PC-9 (cell line): ENCODE measurements around the gene CASP4. TPM values are rescaled to one million over a fixed set of nuclear protein-coding genes. Genes with fewer than 3 reads are reported as not detected.

Experiments used
- BruUV-seq: library from RNA; stranded (reverse); fragments of 400-500 nt; replicated peaks from 2 replicates; lab custom pipeline; 2021; lab: Mats Ljungman, UMichigan
- CTCF ChIA-PET: fragments of 300-600 bp; sonication (Branson Sonifier 250); formaldehyde crosslinking; loops from one replicate; lab custom pipeline; 2022; ENCODE audit warnings: antibody characterized with exemption; lab: Charles Lee
- POLR2A ChIA-PET: fragments of 300-600 bp; sonication (Branson Sonifier 250); formaldehyde crosslinking; loops from one replicate; lab custom pipeline; 2022; ENCODE audit warnings: antibody characterized with exemption; ENCODE audit not compliant: unreplicated experiment; lab: Charles Lee
- DNase-seq, 2 experiments: peaks; one replicate each; pipeline versions ENCODE4 v3.0.0 to v3.0.0-alpha.2; 2015 to 2022; ENCODE audit warnings: mixed read lengths in 1 of 2
- H2AFZ ChIP-seq: fragments of 200-600 bp; sonication (generic); 2 replicates; pipeline ENCODE4 v1.8.1; 2017; ENCODE audit warnings: antibody characterized with exemption
- H3F3A ChIP-seq: fragments of 200-600 bp; sonication (generic); 2 replicates; pipeline ENCODE4 v1.8.1; 2017; ENCODE audit warnings: antibody characterized with exemption, mild to moderate bottlenecking, low read depth; ENCODE audit not compliant: insufficient read depth
- H3K27ac ChIP-seq: fragments of 200-600 bp; sonication (generic); 2 replicates; pipeline ENCODE4 v1.6.1; 2016; ENCODE audit warnings: mixed run types
- H3K27me3 ChIP-seq: fragments of 200-600 bp; sonication (generic); 2 replicates; pipeline ENCODE4 v1.6.1; 2016; ENCODE audit warnings: low read depth, mixed run types; ENCODE audit not compliant: insufficient read depth
- H3K36me3 ChIP-seq: fragments of 200-600 bp; sonication (generic); 2 replicates; pipeline ENCODE4 v1.6.1; 2016; ENCODE audit warnings: low read depth, mixed run types
- H3K4me1 ChIP-seq: fragments of 200-600 bp; sonication (generic); replicated peaks from 2 replicates; pipeline ENCODE4 v1.6.1; 2016; ENCODE audit warnings: mixed run types; ENCODE audit not compliant: insufficient read depth
- H3K4me2 ChIP-seq: fragments of 200-600 bp; sonication (generic); 2 replicates; pipeline ENCODE4 v1.6.1; 2017; ENCODE audit warnings: mixed run types
- H3K4me3 ChIP-seq: fragments of 200-600 bp; sonication (generic); 2 replicates; pipeline ENCODE4 v1.6.1; 2016; ENCODE audit warnings: mixed run types
- H3K79me2 ChIP-seq: fragments of 200-600 bp; sonication (generic); 2 replicates; pipeline ENCODE4 v1.6.1; 2017; ENCODE audit warnings: low read depth, mixed run types
- H3K9me2 ChIP-seq: fragments of 200-600 bp; sonication (generic); 2 replicates; pipeline ENCODE4 v1.8.1; 2017; ENCODE audit warnings: mild to moderate bottlenecking; ENCODE audit not compliant: insufficient read depth
- H3K9me3 ChIP-seq: fragments of 200-600 bp; sonication (generic); 2 replicates; pipeline ENCODE4 v1.8.1; 2016; ENCODE audit warnings: low read depth; ENCODE audit not compliant: insufficient read depth
- H4K20me1 ChIP-seq: fragments of 200-600 bp; sonication (generic); 2 replicates; pipeline ENCODE4 v1.8.1; 2017; ENCODE audit not compliant: insufficient read depth
- CTCF ChIP-seq: fragments of 200-600 bp; sonication (generic); conservative IDR thresholded peaks from 2 replicates; pipeline ENCODE4 v1.6.1; 2017; ENCODE audit warnings: mixed run types, antibody characterized with exemption, mild to moderate bottlenecking, moderate library complexity
- EZH2 ChIP-seq: fragments of 200-600 bp; sonication (generic); IDR thresholded peaks from 2 replicates; pipeline ENCODE4 v1.8.0; 2017; ENCODE audit warnings: antibody characterized with exemption, low read depth
- intact Hi-C: fragments of 100-400 bp; cut with micrococcal nuclease; formaldehyde crosslinking; loops from one replicate; pipeline ENCODE4 v1.10.0; 2022; ENCODE audit not compliant: unreplicated experiment
- total RNA-seq: library from RNA; stranded (reverse); gene quantifications from 2 replicates; pipeline ENCODE4 v1.2.3, GENCODE V29; 2021

The CASP4 gene
- total RNA-seq, 1 experiment from 2014 or later: 82.2 TPM

DNA sequence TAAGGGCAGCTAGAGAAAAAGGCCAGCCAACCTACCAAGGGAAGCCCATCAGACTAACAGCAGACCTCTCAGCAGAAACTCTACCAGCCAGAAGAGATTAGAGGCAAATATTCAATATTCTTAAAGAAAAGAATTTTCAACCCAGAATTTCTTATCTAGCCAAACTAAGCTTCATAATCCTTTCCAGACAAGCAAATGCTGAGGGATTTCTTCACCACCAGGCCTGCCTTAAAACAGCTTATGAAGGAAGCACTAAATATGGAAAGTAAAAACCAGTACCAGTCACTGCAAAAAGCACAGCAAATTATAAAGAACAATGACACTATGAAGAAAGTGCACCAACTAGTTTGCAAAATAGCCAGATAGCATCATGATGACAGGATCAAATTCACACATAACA, 39.6 kb downstream of the CASP4 start:
- BruUV-seq: no TSS peak
- intact Hi-C loops: no loop called here

GRCh38 chr11:104926771-104927611, 41.4 kb downstream of the CASP4 start:
- POLR2A ChIA-PET: no interaction called here
- Histone ChIP-seq H3F3A (no peaks in the 10 kb centered on the region), H3K27me3 (no peaks in the 10 kb centered on the region), H3K36me3 (no peaks in the 10 kb centered on the region), H3K9me2 (no peaks in the 10 kb centered on the region; the same call in 1 of the 2 replicates), H3K79me2 (no peaks in the 10 kb centered on the region), H4K20me1 (no peaks in the 10 kb centered on the region), H3K4me3 (no peak overlapping the region), H3K4me2 (no peak overlapping the region), H3K27ac (no peak overlapping the region), H2AFZ (no peak overlapping the region), H3K9me3 (no peaks in the 10 kb centered on the region), H3K4me1 (no peaks in the 10 kb centered on the region)
- no peak for DNase-seq
- CTCF ChIA-PET: no interaction called here
- TF ChIP-seq CTCF: no peak
- TF ChIP-seq EZH2: no peak
- intact Hi-C loops: no loop called here
- BruUV-seq: no TSS peak

More for the DNA sequence above, 39.6 kb downstream of the CASP4 start:
- no peak for DNase-seq
- Histone ChIP-seq H3K79me2 (no peaks in the 10 kb centered on the region), H3K4me2 (no peak overlapping the region), H3F3A (no peaks in the 10 kb centered on the region), H4K20me1 (no peaks in the 10 kb centered on the region), H3K9me3 (no peaks in the 10 kb centered on the region), H3K4me3 (no peak overlapping the region), H3K27me3 (no peaks in the 10 kb centered on the region), H3K36me3 (no peaks in the 10 kb centered on the region), H3K27ac (no peak overlapping the region), H3K4me1 (no peaks in the 10 kb centered on the region), H2AFZ (no peak overlapping the region), H3K9me2 (no peaks in the 10 kb centered on the region; the same call in 1 of the 2 replicates)
- TF ChIP-seq EZH2 (no peak), CTCF (no peak)
- ChIA-PET POLR2A (no interaction called here), CTCF (no interaction called here)

DNA sequence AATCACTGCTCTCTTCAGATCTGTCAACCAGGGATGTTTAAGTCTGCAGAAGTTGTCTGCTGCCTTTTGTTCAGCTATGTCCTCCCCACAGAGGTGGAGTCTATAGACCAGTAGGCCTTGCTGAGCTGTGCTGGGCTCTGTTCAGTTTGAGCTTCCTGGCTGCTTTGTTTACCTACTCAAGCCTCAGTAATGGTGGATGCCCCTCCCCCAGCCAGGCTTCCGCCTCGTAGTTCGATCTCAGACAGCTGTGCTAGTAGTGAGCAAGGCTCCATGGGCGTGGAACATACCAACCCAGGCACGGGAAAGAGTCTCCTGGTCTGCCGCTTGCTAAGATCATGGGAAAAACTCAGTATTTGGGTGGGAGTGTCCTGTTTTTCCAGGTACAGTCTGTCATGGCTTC, 42.5 kb downstream of the CASP4 start:
- H3F3A ChIP-seq: no peaks in the 10 kb centered on the region
- H2AFZ ChIP-seq: no peak overlapping the region
- no peaks in the 10 kb centered on the region; the same call in 1 of the 2 replicates for H3K9me2 ChIP-seq
- no TSS peak for BruUV-seq
- H4K20me1 ChIP-seq: no peaks in the 10 kb centered on the region
- no peaks in the 10 kb centered on the region for H3K79me2 ChIP-seq
- H3K4me2 ChIP-seq: no peak overlapping the region
- H3K4me3 ChIP-seq: no peak overlapping the region
- H3K4me1 ChIP-seq: no peaks in the 10 kb centered on the region
- ChIA-PET CTCF (no interaction called here), POLR2A (no interaction called here)
- intact Hi-C loops: no loop called here
- H3K9me3 ChIP-seq: no peaks in the 10 kb centered on the region
- TF ChIP-seq EZH2: no peak
- TF ChIP-seq CTCF: no peak
- no peaks in the 10 kb centered on the region for H3K27me3 ChIP-seq
- no peak for DNase-seq
- no peak overlapping the region for H3K27ac ChIP-seq
- H3K36me3 ChIP-seq: no peaks in the 10 kb centered on the region
